Measurements from ENCODE around the gene RAE1.

DNA sequence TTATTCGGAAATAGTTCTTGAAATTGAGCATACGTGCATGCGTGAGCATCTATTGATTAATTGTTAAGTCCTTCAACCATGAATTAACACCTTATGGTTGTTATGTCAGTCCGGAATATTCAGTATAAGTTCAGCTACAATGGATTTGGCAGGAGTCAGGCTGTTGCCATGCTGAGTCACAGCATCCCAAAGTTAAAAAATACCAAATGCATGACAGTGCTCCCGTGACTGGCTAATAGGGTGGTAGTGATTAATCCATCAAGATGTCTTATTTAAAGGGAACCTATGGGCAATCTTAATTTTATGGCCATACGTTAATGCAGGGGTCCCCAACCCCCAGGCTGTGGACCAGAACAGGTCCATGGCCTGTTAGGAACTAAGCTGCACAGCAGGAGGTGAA is 10.5 kb downstream of the RAE1 start:
- TF ChIP-seq POLR2A (IDR thresholded peaks at IDR 0.05), result no peak
- TF ChIP-seq, protein P1, sequence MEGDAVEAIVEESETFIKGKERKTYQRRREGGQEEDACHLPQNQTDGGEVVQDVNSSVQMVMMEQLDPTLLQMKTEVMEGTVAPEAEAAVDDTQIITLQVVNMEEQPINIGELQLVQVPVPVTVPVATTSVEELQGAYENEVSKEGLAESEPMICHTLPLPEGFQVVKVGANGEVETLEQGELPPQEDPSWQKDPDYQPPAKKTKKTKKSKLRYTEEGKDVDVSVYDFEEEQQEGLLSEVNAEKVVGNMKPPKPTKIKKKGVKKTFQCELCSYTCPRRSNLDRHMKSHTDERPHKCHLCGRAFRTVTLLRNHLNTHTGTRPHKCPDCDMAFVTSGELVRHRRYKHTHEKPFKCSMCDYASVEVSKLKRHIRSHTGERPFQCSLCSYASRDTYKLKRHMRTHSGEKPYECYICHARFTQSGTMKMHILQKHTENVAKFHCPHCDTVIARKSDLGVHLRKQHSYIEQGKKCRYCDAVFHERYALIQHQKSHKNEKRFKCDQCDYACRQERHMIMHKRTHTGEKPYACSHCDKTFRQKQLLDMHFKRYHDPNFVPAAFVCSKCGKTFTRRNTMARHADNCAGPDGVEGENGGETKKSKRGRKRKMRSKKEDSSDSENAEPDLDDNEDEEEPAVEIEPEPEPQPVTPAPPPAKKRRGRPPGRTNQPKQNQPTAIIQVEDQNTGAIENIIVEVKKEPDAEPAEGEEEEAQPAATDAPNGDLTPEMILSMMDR (IDR thresholded peaks at IDR 0.05), result no peak

All from esophagus squamous epithelium (tissue), 4 donors.